ENCODE results near the gene FREM2.

FREM2 gene

GRCh38 chr13:38688674-38689073 lies 1.8 kb downstream of the FREM2 start:
- no peak for DNase-seq

GRCh38 chr13:38690231-38690630 lies 3.4 kb downstream of the FREM2 start:
- no peak for DNase-seq

- no peak for DNase-seq
Measured at GRCh38 chr13:38693168-38693567, 6.3 kb downstream of the FREM2 start.

- no peak for DNase-seq
Measured at GRCh38 chr13:38693641-38694040, 6.8 kb downstream of the FREM2 start.

GRCh38 chr13:38697197-38697596 lies 10.3 kb downstream of the FREM2 start:
- DNase-seq = no peak

GRCh38 chr13:38697628-38698333 lies 10.9 kb downstream of the FREM2 start:
- no peak for DNase-seq

GRCh38 chr13:38700051-38700450 lies 13.2 kb downstream of the FREM2 start:
- DNase-seq = no peak

GRCh38 chr13:38702669-38703068 lies 15.8 kb downstream of the FREM2 start:
- no peak for DNase-seq

GRCh38 chr13:38703255-38703654 lies 16.4 kb downstream of the FREM2 start:
- no peak for DNase-seq

GRCh38 chr13:38705365-38705764 lies 18.5 kb downstream of the FREM2 start:
- DNase-seq = no peak

- no peak for DNase-seq
Measured at GRCh38 chr13:38707460-38707859, 20.6 kb downstream of the FREM2 start.

GRCh38 chr13:38713046-38713445 lies 26.2 kb downstream of the FREM2 start:
- no peak for DNase-seq

GRCh38 chr13:38718374-38718773 lies 31.5 kb downstream of the FREM2 start:
- DNase-seq = no peak

GRCh38 chr13:38730332-38730731 lies 43.5 kb downstream of the FREM2 start:
- no peak for DNase-seq

GRCh38 chr13:38733146-38733545 lies 46.3 kb downstream of the FREM2 start:
- no peak for DNase-seq

GRCh38 chr13:38735665-38736440 lies 49.0 kb downstream of the FREM2 start:
- DNase-seq = peak in 1 of 2 experiments; percentile 15

- peak; percentile 21 to 47 for DNase-seq
Measured at GRCh38 chr13:38743466-38743865, 56.6 kb downstream of the FREM2 start.

- no peak for DNase-seq
Measured at GRCh38 chr13:38752686-38753085, 65.8 kb downstream of the FREM2 start.

GRCh38 chr13:38753878-38754277 lies 67.0 kb downstream of the FREM2 start:
- DNase-seq = no peak

GRCh38 chr13:38755793-38756192 lies 68.9 kb downstream of the FREM2 start:
- DNase-seq = peak; percentile 67 to 86

- no peak for DNase-seq
Measured at GRCh38 chr13:38758277-38758676, 71.4 kb downstream of the FREM2 start.

- no peak for DNase-seq
Measured at GRCh38 chr13:38759390-38759789, 72.5 kb downstream of the FREM2 start.

- DNase-seq = peak; percentile 71 to 72
Measured at GRCh38 chr13:38763446-38764381, 76.8 kb downstream of the FREM2 start.
